Measurements from ENCODE around the gene HPS6.

DNA sequence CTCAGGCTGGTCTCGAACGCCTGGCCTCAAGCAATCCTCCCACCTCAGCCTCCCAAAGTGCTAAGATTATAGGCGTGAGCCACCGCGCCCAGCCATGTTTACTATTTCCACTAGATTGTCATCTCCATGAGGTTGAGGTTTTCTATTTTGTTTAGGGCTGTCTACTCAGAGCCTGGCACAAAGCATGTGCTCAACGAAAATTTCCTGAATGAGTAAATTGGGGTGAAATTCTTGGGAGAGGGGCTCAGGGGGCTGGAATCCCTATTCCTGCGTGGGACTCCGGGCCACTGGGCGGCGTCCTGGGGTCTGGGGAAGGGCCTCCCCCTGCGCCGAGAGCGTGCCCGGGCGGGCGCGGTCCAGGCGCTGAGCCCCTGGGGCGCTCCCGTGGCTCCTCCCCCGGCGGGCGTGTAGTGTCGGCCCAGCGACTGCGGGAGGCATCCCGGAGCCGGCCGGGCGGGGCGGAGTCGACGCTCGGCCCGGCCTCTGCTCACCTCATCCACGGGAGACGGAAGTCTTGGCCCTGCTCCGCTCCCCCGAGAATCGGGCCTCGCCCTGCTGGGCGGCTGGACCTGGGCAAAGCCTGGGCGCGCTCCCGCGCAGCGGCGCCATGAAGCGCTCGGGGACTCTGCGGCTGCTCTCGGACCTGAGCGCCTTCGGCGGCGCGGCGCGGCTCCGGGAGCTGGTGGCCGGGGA is at the start of gene HPS6:
- TF ChIP-seq POLR2A (IDR thresholded peaks at IDR 0.05; ENCODE audit: borderline replicate concordance, extremely low read depth, insufficient read depth, insufficient read length) (peak; percentile 88), JUND (IDR thresholded peaks at IDR 0.05) (no peak), RAD21 (IDR thresholded peaks at IDR 0.05; ENCODE audit: low read depth) (no peak), SIN3A (IDR thresholded peaks at IDR 0.05; ENCODE audit: low read depth) (no peak), TCF7L2 (IDR thresholded peaks at IDR 0.05; ENCODE audit: borderline replicate concordance, extremely low read depth, insufficient read depth, insufficient read length) (peak; percentile 49), POLR2AphosphoS5 (IDR thresholded peaks at IDR 0.05; ENCODE audit: low read depth, low read length) (peak; percentile 99), ZNF274 (IDR thresholded peaks at IDR 0.05; ENCODE audit: low read depth, low read length) (no peak), SRF (IDR thresholded peaks at IDR 0.05; ENCODE audit: low read depth) (no peak), EZH2 (IDR thresholded peaks at IDR 0.05) (no peak)
- TF ChIP-seq, protein P1, sequence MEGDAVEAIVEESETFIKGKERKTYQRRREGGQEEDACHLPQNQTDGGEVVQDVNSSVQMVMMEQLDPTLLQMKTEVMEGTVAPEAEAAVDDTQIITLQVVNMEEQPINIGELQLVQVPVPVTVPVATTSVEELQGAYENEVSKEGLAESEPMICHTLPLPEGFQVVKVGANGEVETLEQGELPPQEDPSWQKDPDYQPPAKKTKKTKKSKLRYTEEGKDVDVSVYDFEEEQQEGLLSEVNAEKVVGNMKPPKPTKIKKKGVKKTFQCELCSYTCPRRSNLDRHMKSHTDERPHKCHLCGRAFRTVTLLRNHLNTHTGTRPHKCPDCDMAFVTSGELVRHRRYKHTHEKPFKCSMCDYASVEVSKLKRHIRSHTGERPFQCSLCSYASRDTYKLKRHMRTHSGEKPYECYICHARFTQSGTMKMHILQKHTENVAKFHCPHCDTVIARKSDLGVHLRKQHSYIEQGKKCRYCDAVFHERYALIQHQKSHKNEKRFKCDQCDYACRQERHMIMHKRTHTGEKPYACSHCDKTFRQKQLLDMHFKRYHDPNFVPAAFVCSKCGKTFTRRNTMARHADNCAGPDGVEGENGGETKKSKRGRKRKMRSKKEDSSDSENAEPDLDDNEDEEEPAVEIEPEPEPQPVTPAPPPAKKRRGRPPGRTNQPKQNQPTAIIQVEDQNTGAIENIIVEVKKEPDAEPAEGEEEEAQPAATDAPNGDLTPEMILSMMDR (IDR thresholded peaks at IDR 0.05 in 2 of 3, conservative IDR thresholded peaks at IDR 0.05 in 1 of 3; ENCODE audit: borderline replicate concordance in 1 of 3, insufficient read depth in 1 of 3, low read depth in 2 of 3, low read length in 2 of 3), result peak in 2 of 3 experiments; percentile 25 to 28; a peak in 2 of 6 replicates
- TF ChIP-seq, protein P2, sequence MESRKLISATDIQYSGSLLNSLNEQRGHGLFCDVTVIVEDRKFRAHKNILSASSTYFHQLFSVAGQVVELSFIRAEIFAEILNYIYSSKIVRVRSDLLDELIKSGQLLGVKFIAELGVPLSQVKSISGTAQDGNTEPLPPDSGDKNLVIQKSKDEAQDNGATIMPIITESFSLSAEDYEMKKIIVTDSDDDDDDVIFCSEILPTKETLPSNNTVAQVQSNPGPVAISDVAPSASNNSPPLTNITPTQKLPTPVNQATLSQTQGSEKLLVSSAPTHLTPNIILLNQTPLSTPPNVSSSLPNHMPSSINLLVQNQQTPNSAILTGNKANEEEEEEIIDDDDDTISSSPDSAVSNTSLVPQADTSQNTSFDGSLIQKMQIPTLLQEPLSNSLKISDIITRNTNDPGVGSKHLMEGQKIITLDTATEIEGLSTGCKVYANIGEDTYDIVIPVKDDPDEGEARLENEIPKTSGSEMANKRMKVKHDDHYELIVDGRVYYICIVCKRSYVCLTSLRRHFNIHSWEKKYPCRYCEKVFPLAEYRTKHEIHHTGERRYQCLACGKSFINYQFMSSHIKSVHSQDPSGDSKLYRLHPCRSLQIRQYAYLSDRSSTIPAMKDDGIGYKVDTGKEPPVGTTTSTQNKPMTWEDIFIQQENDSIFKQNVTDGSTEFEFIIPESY (IDR thresholded peaks at IDR 0.05; ENCODE audit: extremely low read depth, insufficient replicate concordance, low read length), result peak; percentile 15
- TF ChIP-seq, protein P3, sequence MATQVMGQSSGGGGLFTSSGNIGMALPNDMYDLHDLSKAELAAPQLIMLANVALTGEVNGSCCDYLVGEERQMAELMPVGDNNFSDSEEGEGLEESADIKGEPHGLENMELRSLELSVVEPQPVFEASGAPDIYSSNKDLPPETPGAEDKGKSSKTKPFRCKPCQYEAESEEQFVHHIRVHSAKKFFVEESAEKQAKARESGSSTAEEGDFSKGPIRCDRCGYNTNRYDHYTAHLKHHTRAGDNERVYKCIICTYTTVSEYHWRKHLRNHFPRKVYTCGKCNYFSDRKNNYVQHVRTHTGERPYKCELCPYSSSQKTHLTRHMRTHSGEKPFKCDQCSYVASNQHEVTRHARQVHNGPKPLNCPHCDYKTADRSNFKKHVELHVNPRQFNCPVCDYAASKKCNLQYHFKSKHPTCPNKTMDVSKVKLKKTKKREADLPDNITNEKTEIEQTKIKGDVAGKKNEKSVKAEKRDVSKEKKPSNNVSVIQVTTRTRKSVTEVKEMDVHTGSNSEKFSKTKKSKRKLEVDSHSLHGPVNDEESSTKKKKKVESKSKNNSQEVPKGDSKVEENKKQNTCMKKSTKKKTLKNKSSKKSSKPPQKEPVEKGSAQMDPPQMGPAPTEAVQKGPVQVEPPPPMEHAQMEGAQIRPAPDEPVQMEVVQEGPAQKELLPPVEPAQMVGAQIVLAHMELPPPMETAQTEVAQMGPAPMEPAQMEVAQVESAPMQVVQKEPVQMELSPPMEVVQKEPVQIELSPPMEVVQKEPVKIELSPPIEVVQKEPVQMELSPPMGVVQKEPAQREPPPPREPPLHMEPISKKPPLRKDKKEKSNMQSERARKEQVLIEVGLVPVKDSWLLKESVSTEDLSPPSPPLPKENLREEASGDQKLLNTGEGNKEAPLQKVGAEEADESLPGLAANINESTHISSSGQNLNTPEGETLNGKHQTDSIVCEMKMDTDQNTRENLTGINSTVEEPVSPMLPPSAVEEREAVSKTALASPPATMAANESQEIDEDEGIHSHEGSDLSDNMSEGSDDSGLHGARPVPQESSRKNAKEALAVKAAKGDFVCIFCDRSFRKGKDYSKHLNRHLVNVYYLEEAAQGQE (IDR thresholded peaks at IDR 0.05; ENCODE audit: low read depth), result no peak
- TF ChIP-seq, protein P4, sequence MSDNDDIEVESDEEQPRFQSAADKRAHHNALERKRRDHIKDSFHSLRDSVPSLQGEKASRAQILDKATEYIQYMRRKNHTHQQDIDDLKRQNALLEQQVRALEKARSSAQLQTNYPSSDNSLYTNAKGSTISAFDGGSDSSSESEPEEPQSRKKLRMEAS (IDR thresholded peaks at IDR 0.05), result no peak

Measured in HCT116 (cell line).